GM20431 (cell line): Measurements from ENCODE around the gene SSC5D.

Experiments
- in situ Hi-C: fragments of 300-500 bp; cut with MseI, MboI; formaldehyde crosslinking; loops from one replicate; pipeline ENCODE4 v1.15.0; 2020; ENCODE audit warnings: low sequenced_read_pairs; ENCODE audit not compliant: unreplicated experiment

SSC5D gene

GRCh38 chr19:55500368-55500952 lies 12.2 kb downstream of the SSC5D start:
- in situ Hi-C loops: no loop called here

GRCh38 chr19:55502197-55502952 lies 14.1 kb downstream of the SSC5D start:
- in situ Hi-C loops: no loop called here

- in situ Hi-C loops: no loop called here
Observed at GRCh38 chr19:55503157-55503501, 14.9 kb downstream of the SSC5D start.

GRCh38 chr19:55503502-55504251 lies 15.4 kb downstream of the SSC5D start:
- in situ Hi-C loops: no loop called here

- in situ Hi-C loops: no loop called here
Observed at GRCh38 chr19:55504252-55504603, 16.0 kb downstream of the SSC5D start.

GRCh38 chr19:55504981-55505380 lies 16.7 kb downstream of the SSC5D start:
- in situ Hi-C loops: no loop called here

- in situ Hi-C loops: no loop called here
Observed at GRCh38 chr19:55508120-55508519, 19.9 kb downstream of the SSC5D start.

- in situ Hi-C loops: loop anchor here (10.0 kb wide), 1 partner anchor 108 kb away; the partner anchor contains the start of gene ZNF784
Observed at GRCh38 chr19:55516878-55517620, 28.8 kb downstream of the SSC5D start.

GRCh38 chr19:55519451-55520311 lies 31.4 kb downstream of the SSC5D start:
- in situ Hi-C loops: loop anchor here (10.0 kb wide), 1 partner anchor 105 kb away; the partner anchor contains the start of gene ZNF784

- in situ Hi-C loops: no loop called here
Observed at GRCh38 chr19:55520691-55521292, 32.6 kb downstream of the SSC5D start.

- in situ Hi-C loops: no loop called here
Observed at GRCh38 chr19:55525289-55526101, 37.3 kb downstream of the SSC5D start.

- in situ Hi-C loops: no loop called here
Observed at GRCh38 chr19:55526216-55527196, 38.3 kb downstream of the SSC5D start.

GRCh38 chr19:55527197-55528029 lies 39.2 kb downstream of the SSC5D start:
- in situ Hi-C loops: no loop called here

GRCh38 chr19:55528030-55528803 lies 40.0 kb downstream of the SSC5D start:
- in situ Hi-C loops: no loop called here

- in situ Hi-C loops: no loop called here
Observed at GRCh38 chr19:55529636-55530234, 41.5 kb downstream of the SSC5D start.
